DMS114 treated with DMSO at 0.1 percent for 48 hours (cell line): ENCODE measurements around the gene SSBP1.
"Not testable (repeated sequence)": the region's sequence is repeated elsewhere in the genome, so short reads cannot be mapped to it uniquely, and the experiment has no call there.

ENCODE experiments used
- DNase-seq: peaks from one replicate; lab custom pipeline; 2025; ENCODE audit not compliant: unreplicated experiment; lab: John Stamatoyannopoulos, UW

Gene SSBP1

GRCh38 chr7:141709318-141709717 lies 28.8 kb upstream of the SSBP1 start:
- DNase-seq = no peak

- DNase-seq = no peak
Measured at GRCh38 chr7:141709749-141710148, 28.4 kb upstream of the SSBP1 start.

DNA sequence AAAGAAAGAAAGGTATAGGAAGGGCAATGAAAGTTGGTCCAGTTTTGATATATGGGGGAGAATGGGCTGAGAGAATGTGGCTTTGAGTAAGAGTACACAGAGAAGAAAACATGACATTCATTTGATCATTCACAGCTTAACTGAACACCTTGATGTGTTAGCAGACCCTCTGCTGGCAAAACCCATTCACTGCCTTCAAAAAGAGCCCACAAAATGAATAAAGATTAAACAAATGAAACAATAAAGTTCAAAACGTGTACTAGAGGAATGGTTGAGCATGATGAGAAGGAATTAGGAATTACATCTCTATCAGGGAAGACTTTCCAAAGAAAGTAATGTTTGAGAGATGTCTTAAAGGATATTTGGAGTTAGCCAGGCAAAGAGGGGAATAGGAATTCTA lies 27.9 kb upstream of the SSBP1 start:
- DNase-seq = no peak

GRCh38 chr7:141712603-141713255 lies 25.4 kb upstream of the SSBP1 start:
- no peak for DNase-seq

DNA sequence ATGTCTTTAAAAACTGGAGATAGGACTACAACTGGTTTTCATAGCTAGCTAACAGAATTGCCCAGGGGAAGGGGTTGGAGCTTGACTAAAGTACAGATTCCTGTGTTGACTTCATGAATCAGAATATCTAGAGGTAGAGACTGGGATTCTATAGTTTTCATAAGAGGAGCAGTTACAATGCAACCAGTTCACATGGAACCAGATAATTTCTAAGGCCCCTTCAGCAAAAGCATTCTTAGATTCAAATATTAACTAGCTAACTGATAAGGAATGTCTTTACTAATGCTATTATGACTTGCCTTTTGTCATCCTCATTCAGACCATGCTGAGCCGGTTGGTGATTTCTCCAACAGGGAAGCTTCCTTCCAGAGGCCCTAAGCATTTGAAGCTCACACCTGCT lies 24.3 kb upstream of the SSBP1 start:
- DNase-seq = no peak

DNA sequence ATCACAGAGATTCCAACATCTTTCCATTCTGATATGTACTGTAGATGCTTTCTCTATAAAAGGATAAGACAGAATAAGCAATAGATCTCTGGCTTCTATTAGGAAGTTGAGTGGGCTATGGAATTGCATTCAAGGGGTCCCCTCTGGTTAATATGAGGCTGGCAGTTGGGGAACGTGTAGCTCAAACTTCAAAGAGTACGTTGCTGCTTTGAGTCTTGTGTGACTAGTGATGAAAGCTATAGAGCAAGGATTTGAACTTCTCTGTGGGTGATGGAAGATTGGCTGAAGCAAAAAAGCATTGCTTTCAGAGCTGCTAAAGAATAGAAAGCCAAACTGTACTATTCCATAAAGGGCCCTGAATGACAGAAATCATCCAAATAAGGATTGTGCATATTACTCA lies 23.6 kb upstream of the SSBP1 start:
- DNase-seq = no peak

GRCh38 chr7:141715018-141715417 lies 23.1 kb upstream of the SSBP1 start:
- DNase-seq = no peak

DNA sequence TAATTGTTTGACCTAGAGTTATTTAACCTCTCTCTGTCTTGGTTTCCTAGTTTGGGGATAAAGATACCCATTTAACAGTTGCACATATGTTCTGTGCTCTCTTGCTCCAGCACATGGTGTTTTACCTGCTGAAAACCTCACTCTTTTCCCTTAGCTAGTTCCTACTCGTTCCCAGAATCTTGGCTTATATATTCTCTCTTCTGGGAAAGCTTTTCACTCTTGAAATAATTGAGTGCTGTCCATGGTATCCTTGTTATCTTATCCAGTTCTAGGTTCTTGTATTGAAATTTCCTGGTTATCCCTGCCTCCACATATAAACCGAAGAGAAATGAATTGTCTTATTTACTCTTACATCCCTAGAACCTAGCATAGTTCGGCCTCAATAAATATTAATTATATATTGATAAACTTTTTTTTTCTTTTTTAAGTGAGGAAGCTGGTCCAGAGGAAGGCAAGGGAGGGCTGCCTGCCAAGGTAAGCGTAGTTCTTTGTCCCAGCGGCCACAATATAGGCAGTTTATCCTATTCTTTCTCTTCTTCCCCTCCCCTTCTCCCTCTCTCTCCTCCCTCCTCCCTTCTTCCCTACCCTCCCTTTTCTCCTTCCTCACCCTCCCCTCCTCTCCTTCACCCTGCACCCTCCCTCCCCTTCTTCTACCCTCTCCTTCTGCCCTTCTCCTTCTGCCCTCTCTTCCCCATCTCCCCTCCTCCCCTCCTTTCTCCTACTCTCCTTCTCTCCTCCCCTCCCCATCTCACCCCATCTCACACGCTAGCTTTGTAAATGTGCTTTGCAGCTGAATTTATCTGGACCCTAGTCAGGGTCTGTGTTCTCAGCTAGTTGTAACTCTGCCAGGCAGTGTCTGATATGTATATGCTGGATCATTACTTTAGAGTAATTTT lies 22.1 kb upstream of the SSBP1 start:
- no peak for DNase-seq

GRCh38 chr7:141717450-141717849 lies 20.7 kb upstream of the SSBP1 start:
- no peak for DNase-seq

GRCh38 chr7:141722529-141722928 lies 15.6 kb upstream of the SSBP1 start:
- no peak for DNase-seq

DNA sequence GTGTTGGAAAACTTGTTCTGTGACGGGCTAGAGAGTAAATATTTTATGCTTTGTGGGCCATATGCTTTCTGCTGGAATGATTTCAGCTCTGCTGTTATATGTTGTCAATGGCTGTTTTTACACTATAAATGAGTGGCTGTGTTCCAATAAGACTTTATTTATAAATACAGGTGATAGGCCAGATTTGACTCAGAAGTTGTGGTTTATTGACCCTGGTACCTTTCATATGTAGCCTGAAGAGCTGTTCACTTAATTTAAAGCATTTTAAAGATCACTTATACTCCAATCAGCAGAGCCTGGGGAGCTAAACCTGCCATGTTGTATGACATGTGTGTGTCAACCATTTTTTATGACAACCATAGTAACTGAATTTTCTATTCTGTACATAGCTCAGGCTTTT lies 9.1 kb upstream of the SSBP1 start:
- DNase-seq = no peak

GRCh38 chr7:141731476-141732149 lies 6.5 kb upstream of the SSBP1 start:
- DNase-seq = no peak

DNA sequence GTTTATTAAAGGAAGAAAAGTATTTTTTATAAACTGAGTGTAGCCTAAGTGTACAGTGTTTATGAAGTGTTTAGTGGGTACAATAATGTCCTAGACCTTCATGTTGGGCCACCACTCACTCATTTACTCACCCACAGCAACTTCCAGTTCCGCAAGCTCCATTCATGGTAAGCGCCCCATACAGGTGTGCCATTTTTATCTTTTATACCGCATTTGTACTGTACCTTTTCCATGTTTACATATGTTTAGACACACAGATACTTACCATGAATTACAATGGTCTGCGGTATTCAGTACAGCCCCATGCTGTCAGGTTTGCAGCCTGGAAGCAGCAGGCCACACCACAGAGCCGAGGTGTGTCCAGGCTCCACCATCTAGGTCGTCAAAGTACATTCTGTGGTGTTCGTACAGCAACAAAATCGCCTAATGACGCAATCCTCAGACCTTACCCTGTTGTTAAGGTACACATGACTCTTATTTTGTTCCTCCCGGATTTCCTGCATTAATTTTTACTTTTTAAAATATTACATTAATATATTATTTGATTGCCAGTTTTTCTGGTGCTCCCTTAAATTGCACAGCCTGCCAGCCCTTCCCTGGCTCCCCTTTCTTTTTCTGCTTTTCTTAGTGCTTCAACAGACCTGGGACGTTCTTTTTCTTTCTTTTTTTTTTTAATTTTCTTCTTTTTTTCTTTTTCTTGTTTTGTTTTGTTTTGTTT lies 881 bp upstream of the SSBP1 start:
- DNase-seq = no peak

- no peak for DNase-seq
Measured at GRCh38 chr7:141738592-141739013, 445 bp downstream of the SSBP1 start.

- no peak for DNase-seq
Measured at GRCh38 chr7:141739250-141739649, 1.1 kb downstream of the SSBP1 start.

DNA sequence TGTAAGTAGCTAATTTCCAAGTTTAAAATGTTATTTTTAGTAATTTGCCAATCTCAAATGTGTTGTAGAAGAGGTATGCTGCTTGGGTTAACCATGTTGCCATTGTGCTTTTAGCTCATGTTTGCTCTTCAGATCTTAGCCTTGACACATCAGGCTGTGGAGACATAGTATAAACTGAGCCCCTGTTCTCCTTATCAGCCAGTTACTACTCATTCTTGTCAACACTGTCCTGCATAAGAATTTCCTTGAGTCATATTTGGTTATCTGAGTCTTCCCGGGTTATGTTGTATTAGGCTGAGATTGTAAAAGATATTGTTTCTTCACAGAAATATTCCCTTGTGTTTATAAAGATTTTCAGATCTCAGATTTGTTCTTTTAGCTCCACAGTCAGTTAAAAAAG lies 4.1 kb downstream of the SSBP1 start:
- DNase-seq = no peak

GRCh38 chr7:141744131-141744530 lies 6.0 kb downstream of the SSBP1 start:
- no peak for DNase-seq

DNA sequence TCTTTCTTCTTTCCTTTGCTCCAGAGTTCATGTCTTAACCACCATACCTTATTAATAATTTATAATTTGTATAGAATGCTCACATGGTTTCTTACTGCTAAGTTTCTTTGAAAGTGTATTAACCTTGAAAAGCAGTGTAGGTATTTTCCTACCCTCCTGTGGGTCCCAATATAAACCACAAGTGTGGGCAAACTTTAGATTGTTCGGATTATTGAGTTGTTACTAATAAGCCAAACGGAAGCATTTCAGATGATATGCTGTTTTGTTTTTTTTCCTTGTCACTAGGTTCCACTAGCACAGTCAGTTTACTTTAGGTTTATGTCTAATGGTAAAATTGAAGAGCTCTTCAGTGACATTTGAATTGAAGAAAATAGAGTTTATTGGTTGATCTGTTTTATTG lies 10.2 kb downstream of the SSBP1 start:
- no peak for DNase-seq

GRCh38 chr7:141751904-141752303 lies 13.7 kb downstream of the SSBP1 start:
- DNase-seq = not testable (repeated sequence)

- DNase-seq = no peak
Measured at GRCh38 chr7:141752634-141753033, 14.5 kb downstream of the SSBP1 start.

DNA sequence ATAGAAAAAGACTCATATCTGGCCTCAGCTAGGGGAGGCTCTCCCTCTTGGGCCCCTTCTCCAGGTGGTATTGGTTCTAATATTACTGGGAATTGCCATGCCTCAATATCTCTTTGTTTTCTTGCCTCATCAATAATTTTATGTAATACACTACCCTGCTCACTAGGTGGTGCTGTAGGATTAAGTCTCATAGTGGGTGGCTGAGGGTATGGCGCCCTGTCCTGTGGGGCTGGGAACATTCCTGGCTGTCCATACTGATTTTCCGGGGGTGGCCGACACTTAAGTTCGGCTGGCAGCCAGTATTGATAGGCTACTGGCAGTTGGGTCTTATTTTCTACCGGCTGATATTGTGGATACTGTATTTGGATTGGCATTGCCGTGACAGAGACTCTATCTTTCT lies 16.8 kb downstream of the SSBP1 start:
- no peak for DNase-seq
